Suprapubic skin (tissue), 4 donors: Measurements from ENCODE around the gene ARHGAP35. TPM values are rescaled to one million over a fixed set of nuclear protein-coding genes. Genes with fewer than 3 reads are reported as not detected.
"Not testable (repeated sequence)": the region's sequence is repeated elsewhere in the genome, so short reads cannot be mapped to it uniquely, and the experiment has no call there.

Experiments
- DNase-seq, 2 donors: peaks; one replicate each; pipeline ENCODE4 v3.0.0-alpha.2; 2019; ENCODE audit warnings: low spot score in 2 of 2
- H3K27ac ChIP-seq: fragments of 200-600 bp; sonication (generic); one replicate; pipeline ENCODE4 v1.5.1; 2019
- H3K27me3 ChIP-seq: fragments of 200-600 bp; sonication (generic); one replicate; pipeline ENCODE4 v1.5.1; 2019
- H3K36me3 ChIP-seq: fragments of 200-600 bp; sonication (generic); one replicate; pipeline ENCODE4 v1.5.1; 2019
- H3K4me1 ChIP-seq: fragments of 200-600 bp; sonication (generic); one replicate; pipeline ENCODE4 v1.5.1; 2019
- H3K4me3 ChIP-seq: fragments of 200-600 bp; sonication (generic); one replicate; pipeline ENCODE4 v1.5.1; 2019; ENCODE audit warnings: mild to moderate bottlenecking
- H3K9me3 ChIP-seq: fragments of 200-600 bp; sonication (generic); one replicate; pipeline ENCODE4 v1.5.1; 2019
- EP300 ChIP-seq: sonication (generic); formaldehyde crosslinking; IDR thresholded peaks from one replicate; pipeline ENCODE4 v1.6.1; 2017; ENCODE audit warnings: antibody characterized with exemption
- POLR2A ChIP-seq, 2 donors: fragments of 450-650 bp; IDR thresholded peaks; one replicate each; pipeline ENCODE4 v1.6.1; 2017; ENCODE audit warnings: antibody characterized with exemption in 2 of 2, mild to moderate bottlenecking in 2 of 2, moderate library complexity in 2 of 2
- POLR2AphosphoS5 ChIP-seq, 3 donors: sonication (generic); formaldehyde crosslinking; IDR thresholded peaks; one replicate each; pipeline ENCODE4 v1.6.1; 2017; ENCODE audit warnings: antibody characterized with exemption in 3 of 3
- WGBS: methylation state at CpG from one replicate; pipeline ENCODE4 v1.1.5; 2018; 5-methylcytosine and 5-hydroxymethylcytosine counted together
- total RNA-seq, 4 donors: library from RNA; depleted of rRNA; stranded (reverse); fragments of >200 nt; gene quantifications; one replicate each; pipeline ENCODE4 v1.1.0, GENCODE V29; 2016
- TF ChIP-seq, protein P1 (sequence below), 2 donors: fragments of 200-600 bp in 1 of 2; fragments of 450-650 bp in 1 of 2; sonication (generic) in 1 of 2; IDR thresholded peaks; one replicate each; pipeline ENCODE4 v1.5.1; 2016 to 2019; ENCODE audit warnings: antibody characterized with exemption in 2 of 2, mild to moderate bottlenecking in 1 of 2, moderate library complexity in 1 of 2

The ARHGAP35 gene
- total RNA-seq, 4 donors from 2014 or later = 33.9 to 54.2 (median 46.5) TPM

DNA sequence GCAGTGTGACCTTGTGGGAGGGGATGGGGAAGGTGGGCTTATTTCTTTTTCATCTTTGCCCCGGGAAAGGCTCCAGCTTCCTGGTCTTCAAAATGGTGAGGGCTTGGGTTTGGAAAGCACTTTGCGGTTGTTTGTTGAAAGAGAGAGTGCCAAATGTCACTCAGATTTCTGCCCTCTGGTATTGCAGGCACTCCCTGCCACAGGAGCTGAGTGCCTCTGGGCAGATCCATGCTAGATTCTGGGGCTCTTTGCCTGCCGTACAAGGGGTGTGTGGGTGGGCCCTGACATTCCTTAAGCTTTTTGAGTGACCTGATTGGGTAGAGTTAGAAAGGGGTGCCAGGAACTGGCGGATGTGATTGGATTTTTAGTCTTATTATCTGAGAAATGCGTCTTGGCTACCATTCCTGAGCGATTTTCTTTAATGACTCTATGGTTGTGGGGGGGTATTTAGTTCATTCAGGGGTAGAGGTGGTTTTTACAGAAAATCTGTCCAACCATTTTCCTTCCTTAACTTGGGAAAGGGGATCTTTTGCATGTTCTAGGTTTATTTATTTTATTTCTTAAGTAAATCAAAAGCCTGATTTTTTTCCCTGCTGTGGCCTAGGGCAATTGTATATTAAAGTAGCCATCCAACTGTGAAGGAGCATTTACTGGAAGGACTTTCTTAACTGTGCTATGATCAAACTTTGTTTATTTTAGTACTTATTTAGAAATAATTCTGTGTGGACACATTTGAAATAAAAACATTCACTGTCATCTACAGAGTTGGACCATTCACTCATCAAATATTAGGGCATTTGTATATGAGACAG, 3.2 kb downstream of the ARHGAP35 start:
- no peaks in the 10 kb centered on the region for H3K36me3 ChIP-seq
- WGBS = 23% methylated on average over 6 of the region's 6 CpGs
- peak overlapping the region; percentile 98 for H3K27ac ChIP-seq
- TF ChIP-seq EP300 (no peak), POLR2A (IDR thresholded peaks at IDR 0.05) (no peak), POLR2AphosphoS5 (IDR thresholded peaks at IDR 0.05) (no peak)
- TF ChIP-seq, protein P1, sequence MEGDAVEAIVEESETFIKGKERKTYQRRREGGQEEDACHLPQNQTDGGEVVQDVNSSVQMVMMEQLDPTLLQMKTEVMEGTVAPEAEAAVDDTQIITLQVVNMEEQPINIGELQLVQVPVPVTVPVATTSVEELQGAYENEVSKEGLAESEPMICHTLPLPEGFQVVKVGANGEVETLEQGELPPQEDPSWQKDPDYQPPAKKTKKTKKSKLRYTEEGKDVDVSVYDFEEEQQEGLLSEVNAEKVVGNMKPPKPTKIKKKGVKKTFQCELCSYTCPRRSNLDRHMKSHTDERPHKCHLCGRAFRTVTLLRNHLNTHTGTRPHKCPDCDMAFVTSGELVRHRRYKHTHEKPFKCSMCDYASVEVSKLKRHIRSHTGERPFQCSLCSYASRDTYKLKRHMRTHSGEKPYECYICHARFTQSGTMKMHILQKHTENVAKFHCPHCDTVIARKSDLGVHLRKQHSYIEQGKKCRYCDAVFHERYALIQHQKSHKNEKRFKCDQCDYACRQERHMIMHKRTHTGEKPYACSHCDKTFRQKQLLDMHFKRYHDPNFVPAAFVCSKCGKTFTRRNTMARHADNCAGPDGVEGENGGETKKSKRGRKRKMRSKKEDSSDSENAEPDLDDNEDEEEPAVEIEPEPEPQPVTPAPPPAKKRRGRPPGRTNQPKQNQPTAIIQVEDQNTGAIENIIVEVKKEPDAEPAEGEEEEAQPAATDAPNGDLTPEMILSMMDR (IDR thresholded peaks at IDR 0.05) = no peak
- H3K4me1 ChIP-seq = peaks cover 79% of the 10 kb centered on the region
- no peaks in the 10 kb centered on the region for H3K9me3 ChIP-seq
- no peaks in the 10 kb centered on the region for H3K27me3 ChIP-seq
- peak; percentile 45 to 52 for DNase-seq
- peak overlapping the region; percentile 91 for H3K4me3 ChIP-seq

DNA sequence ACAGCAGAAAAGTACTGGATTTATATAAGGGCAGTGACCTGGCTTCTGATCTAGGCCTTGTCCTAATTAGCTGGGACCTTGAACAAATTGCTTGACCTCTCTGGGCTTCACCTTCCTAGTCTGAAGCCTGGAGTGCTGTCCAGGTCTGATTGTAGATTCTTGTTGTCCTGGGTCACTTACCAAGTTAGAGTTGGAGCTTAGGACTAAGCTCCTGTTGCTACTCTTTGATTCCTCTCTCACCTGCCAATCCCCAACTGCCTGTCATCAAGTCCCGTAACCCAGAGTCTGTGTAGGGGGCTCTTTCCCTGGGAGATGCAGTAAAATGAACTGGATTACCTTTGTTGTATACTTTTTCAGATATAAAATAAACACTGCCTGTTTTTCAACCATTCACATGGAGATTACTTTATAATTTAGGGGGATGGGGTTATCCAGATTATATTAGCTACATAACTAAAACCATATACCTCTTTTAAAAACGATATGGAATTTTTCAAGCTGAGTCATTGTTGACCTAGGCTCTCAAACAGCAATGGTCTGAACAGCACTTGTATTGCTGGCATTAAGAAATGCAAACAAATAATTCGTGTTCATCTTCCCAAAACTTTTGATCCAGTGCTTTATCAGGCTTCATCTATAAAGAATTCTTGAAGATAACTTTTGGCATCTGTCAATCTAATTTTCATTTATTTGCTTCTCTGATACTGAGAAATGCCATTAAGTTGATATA, 5.8 kb downstream of the ARHGAP35 start:
- no peak for TF ChIP-seq POLR2A (IDR thresholded peaks at IDR 0.05)
- no peak for TF ChIP-seq POLR2AphosphoS5 (IDR thresholded peaks at IDR 0.05)
- TF ChIP-seq, protein P1 (IDR thresholded peaks at IDR 0.05) = no peak
- no peak for TF ChIP-seq EP300
- Histone ChIP-seq H3K27me3 (no peaks in the 10 kb centered on the region), H3K4me1 (peaks cover 76% of the 10 kb centered on the region), H3K36me3 (no peaks in the 10 kb centered on the region), H3K9me3 (no peaks in the 10 kb centered on the region), H3K27ac (no peak overlapping the region), H3K4me3 (no peak overlapping the region)
- 44% methylated on average over 3 of the region's 3 CpGs for WGBS
- peak in 1 of 2 donors; percentile 11 for DNase-seq

- Histone ChIP-seq H3K27ac (no peak overlapping the region), H3K36me3 (no peaks in the 10 kb centered on the region), H3K9me3 (no peaks in the 10 kb centered on the region), H3K27me3 (no peaks in the 10 kb centered on the region), H3K4me3 (no peak overlapping the region), H3K4me1 (peaks cover 70% of the 10 kb centered on the region)
- DNase-seq = no peak
- TF ChIP-seq POLR2A (IDR thresholded peaks at IDR 0.05) (no peak), EP300 (no peak), POLR2AphosphoS5 (IDR thresholded peaks at IDR 0.05) (no peak)
- TF ChIP-seq, protein P1 (IDR thresholded peaks at IDR 0.05) = no peak
- WGBS = 56% methylated on average over 3 of the region's 3 CpGs
Measured at GRCh38 chr19:46867170-46867569, 6.4 kb downstream of the ARHGAP35 start.

GRCh38 chr19:46868025-46868802, 7.4 kb downstream of the ARHGAP35 start:
- no peak for TF ChIP-seq EP300
- no peaks in the 10 kb centered on the region for H3K36me3 ChIP-seq
- H3K9me3 ChIP-seq = no peaks in the 10 kb centered on the region
- no peak overlapping the region for H3K4me3 ChIP-seq
- no peak for DNase-seq
- H3K27ac ChIP-seq = no peak overlapping the region
- no peaks in the 10 kb centered on the region for H3K27me3 ChIP-seq
- H3K4me1 ChIP-seq = peaks cover 59% of the 10 kb centered on the region
- 82% methylated on average over 4 of the region's 4 CpGs for WGBS

DNA sequence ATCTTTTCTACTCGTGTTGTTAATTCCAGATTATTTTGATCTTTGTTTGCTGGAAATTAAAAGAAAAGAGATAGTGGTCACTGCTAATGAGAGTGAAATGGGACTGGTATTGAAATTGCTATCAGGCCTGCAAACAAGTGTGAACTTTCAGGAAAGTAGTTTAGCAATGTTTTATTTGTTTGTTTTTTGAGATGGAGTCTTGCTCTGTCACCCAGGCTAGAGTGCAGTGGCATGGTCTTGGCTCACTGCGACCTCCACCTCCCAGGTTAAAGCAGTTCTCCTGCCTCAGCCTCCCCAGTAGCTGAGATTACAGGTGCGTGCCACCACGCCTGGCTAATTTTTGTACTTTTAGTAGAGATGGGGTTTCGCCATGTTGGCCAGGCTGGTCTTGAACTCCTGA, 10.4 kb downstream of the ARHGAP35 start:
- peaks cover 32% of the 10 kb centered on the region for H3K4me1 ChIP-seq
- H3K4me3 ChIP-seq, H3K27ac ChIP-seq, H3K36me3 ChIP-seq, H3K27me3 ChIP-seq, DNase-seq, H3K9me3 ChIP-seq: not testable (repeated sequence)
- WGBS = 93% methylated on average over 5 of the region's 5 CpGs

- DNase-seq = no peak
- no peak overlapping the region for H3K27ac ChIP-seq
Measured at GRCh38 chr19:46872967-46873366, 12.2 kb downstream of the ARHGAP35 start.

More at GRCh38 chr19:46872967-46873366, 12.2 kb downstream of the ARHGAP35 start:
- Histone ChIP-seq H3K36me3 (no peaks in the 10 kb centered on the region), H3K4me1 (peaks cover 16% of the 10 kb centered on the region), H3K9me3 (no peaks in the 10 kb centered on the region), H3K4me3 (no peak overlapping the region), H3K27me3 (no peaks in the 10 kb centered on the region)
- WGBS = 90% methylated on average over 4 of the region's 4 CpGs
- no peak for TF ChIP-seq POLR2A (IDR thresholded peaks at IDR 0.05)
